ENCODE results near the gene COL10A1.

Gene COL10A1

DNA sequence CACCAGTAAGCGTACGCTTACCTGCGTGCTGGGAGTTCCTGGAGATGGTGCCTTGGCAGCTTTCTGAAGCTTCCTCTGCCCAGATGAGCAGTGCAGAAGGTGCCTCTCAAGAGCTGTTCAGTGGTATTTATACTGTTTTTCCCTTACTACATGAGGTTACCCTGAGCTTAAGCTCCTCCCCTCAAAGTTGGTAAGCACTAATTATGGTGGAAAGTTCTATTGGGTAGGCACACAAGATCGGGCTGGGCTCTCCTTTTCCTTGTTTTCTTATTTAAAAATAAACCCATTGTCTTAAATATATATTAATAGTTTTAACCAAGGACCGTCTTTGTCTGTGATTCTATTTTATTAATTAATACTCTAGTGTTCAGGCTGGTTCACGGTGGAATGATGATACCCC is at the start of gene COL10A1:
Gene COL10A1 (minus strand): TSS at position 101 of the 400 bp plus-strand sequence. CDS start 640 bp downstream, outside the sequence.
- DNase-seq (ENCODE audit: low read depth in 3 of 3): no peak

DNA sequence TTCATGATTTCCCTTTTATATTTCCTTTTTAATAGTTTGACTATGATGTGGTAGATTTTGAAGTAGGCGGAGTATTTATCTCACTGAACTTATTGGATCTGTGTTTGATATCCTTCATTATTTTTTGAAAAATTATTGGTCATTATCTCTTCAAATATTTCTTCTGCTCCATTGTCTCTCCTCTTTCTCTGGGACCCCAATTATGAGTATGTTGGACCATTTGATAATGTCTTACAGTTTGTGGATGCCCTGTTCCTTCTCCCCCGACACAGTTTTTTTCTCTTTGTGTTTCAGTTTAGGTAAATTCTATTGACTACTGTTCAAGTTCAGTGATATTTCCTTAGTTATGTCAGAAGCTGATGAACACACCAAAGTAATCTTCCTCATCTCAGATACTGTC is 49.4 kb upstream of the COL10A1 start:
- no peak for DNase-seq (ENCODE audit: low read depth in 3 of 3)

DNA sequence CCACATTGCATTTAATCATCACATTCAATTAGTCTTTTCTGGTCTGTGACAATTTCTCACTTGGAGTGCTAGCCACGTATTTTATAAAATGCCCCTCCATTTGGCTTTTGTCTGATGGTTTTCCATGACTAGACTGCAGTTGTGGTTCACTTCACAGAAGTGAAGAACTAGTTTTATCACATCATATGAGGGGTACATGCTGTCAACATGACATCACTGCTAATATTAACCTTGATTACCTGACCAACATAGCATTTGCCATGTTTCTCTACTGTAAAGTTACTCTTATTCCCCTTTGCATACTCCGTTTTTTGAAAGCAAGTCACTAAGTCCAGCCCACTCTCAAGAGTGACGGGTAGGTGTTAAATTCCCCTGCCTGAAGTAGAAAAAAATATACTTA is 48.0 kb upstream of the COL10A1 start:
- no peak for DNase-seq (ENCODE audit: low read depth in 3 of 3)

DNA sequence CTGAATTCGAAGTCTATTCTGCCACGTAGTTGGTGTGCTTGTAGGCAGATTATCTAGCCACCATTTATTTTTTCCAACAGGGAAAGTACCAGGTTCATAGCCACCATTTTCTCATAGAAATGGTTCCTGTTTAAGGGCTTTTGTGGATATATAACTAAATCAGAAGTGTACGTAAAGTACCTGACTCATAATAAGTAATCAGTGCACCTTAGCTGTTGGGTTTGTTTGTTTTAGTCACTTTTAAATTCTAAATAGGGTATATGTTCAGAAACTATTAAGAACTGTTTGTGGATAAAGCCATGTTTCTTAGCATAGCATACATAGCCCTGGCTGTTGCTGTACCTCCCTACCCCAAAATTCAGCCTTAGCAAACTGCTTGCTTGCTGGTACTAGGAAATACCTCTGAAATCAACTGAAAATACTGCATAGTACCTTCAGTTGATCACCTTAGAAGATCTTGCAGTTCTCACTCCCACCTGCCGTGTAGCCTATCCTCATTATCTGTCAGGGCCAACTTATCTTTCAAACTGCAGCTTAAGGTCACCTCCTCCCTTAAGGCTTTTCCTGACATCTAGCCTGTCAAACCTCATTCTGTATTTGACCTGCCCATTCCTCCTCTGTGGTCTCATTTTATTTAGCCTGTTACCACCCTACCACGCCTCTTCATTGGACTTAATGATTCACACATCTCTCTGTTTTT is 44.6 kb upstream of the COL10A1 start:
- no peak for DNase-seq (ENCODE audit: low read depth in 3 of 3)

DNA sequence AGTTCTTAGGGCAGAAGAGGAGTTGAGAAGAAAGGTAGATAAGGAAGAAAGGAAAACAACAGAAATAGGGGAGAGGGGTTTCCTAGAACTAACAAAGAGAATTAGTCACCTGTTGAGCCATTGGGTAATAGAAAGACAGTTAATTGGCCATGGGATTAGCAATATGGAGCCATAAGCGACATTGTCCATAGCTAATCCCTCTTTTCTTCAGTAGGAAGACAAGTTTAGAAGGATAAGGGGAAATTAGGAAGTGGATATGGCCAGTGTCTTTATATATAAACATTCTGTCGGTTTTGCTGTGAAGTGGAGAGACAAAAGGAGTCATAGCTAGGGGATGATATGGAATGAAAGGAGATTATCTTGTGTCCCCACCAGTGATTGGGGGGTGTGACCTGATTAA is 43.9 kb upstream of the COL10A1 start:
- DNase-seq (ENCODE audit: low read depth in 3 of 3): no peak

DNA sequence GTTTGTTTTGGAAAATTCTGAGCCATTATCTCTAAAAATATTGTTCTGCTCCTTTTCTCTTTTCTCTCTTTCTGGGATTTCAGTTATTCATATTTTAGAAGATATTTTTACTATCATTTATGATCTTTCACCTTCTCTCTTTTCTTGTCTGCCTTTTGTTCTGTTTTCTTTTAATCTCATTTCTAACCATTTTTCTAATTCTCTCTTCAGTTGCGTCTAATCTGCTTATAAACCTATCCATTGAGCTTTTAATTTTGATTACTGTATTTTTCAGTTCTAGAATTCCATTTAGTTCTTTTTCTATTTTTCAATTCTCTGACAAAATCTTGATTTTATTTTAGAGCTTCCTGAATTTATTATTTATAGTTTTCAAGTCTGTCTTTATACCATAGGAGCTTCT is 42.2 kb upstream of the COL10A1 start:
- DNase-seq (ENCODE audit: low read depth in 3 of 3): no peak

DNA sequence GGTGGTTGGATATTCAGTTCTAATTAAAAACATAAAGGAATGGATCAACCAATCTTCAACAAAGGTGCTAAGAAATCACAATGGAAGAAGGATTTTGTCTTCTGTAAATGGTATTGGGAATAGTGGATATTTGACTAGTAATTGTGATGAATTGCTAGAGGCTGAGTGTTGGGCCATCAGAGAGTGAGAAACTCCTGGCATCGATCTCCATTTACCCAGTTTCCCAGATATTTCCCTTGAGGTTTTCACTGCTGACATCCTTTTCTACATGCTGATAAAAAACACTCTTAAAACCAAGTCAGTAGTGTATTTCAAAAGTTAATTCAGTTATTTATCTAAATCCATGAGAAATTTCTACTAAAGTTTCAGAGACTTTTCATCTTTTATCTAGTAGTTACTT is 40.4 kb upstream of the COL10A1 start:
- DNase-seq (ENCODE audit: low read depth in 3 of 3): no peak

DNA sequence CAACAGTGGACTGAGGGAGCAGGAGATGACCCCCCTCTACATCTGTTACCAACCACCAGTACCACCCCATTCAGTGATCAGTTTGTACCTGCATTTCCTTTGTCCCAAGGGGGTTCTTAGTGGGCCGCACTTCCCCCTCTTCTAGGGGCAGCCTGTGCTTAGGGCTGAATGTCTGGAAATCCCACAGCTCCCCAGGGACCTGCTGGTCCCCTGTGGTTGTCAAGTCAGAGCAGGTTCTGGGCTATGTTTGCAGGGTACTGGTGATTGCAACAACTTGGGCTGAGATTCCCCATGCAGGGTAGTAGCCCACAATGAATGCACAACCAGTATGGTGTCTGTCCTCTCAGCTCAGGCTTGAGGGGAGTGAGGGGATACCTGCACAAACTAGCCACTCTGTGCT is 39.7 kb upstream of the COL10A1 start:
- no peak for DNase-seq (ENCODE audit: low read depth in 3 of 3)

DNA sequence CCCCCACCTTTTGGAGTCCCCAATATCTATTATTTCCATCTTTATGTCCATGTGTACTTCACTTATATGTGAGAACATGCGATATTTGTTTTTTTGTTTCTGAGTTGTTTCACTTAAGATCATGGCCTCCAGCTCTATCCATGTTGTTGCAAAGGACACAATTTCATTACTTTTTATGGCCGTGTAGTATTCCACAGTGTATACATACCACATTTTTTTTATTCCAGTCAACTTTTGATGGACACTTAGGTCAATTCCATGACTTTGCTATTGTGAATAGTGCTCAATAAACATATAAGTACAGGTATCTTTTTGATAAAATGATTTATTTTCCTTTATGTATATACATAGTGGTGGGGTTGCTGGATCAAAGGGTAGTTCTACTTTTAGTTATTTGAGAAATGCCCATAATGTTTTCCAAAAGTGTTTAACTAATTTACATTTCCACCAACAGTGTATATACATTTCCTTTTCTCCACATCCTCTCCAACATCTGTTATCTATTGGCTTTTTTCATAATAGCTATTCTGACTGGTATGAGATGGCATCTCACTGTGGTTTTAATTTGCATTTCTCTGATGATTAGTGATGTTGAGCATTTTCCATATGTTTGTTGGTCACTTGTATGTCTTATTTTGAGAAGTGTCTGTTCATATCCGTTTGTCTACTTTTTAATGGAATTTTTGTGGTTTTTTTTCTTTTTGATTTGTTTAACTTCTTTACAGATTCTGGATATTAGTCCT is 34.0 kb upstream of the COL10A1 start:
- no peak for DNase-seq (ENCODE audit: low read depth in 3 of 3)

DNA sequence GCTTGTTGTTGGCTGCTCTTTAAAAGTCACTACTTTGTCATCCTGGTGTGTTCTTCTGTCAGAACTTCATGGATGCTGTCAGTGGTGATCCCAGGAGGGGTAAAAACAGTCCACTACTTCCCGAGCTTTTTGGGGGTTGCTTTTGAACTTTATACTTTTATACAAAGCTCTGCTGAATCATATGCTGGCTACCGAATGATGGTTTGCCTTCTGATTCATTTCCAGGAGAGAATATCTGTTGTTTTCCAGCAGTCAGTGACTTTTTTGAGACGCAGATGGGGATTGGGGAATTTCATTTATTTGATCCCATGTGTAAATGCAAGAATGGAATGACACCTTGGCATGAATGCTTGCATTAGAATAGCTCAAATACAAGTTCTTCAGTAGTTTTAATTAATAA is 32.7 kb upstream of the COL10A1 start:
- DNase-seq (ENCODE audit: low read depth in 3 of 3): no peak

DNA sequence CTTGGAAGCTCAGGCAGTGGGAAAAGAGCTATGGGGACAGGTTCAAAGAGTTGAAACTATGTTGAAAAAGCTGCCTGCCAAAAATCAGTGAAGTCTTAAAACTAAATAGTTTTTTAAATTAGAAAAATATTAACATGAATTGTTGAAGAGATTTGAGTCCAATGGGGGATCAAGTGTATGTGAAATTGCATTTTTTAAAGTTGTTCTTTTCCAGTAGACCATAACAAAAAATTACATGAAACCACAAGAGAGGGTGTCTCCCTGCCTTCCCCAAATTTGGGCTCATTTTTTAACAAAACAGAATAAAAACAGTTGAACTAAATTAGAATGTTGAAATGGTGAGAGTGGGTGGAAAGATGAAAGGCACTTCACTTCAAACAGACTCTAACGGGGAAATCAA is 31.5 kb upstream of the COL10A1 start:
- no peak for DNase-seq (ENCODE audit: low read depth in 3 of 3)

DNA sequence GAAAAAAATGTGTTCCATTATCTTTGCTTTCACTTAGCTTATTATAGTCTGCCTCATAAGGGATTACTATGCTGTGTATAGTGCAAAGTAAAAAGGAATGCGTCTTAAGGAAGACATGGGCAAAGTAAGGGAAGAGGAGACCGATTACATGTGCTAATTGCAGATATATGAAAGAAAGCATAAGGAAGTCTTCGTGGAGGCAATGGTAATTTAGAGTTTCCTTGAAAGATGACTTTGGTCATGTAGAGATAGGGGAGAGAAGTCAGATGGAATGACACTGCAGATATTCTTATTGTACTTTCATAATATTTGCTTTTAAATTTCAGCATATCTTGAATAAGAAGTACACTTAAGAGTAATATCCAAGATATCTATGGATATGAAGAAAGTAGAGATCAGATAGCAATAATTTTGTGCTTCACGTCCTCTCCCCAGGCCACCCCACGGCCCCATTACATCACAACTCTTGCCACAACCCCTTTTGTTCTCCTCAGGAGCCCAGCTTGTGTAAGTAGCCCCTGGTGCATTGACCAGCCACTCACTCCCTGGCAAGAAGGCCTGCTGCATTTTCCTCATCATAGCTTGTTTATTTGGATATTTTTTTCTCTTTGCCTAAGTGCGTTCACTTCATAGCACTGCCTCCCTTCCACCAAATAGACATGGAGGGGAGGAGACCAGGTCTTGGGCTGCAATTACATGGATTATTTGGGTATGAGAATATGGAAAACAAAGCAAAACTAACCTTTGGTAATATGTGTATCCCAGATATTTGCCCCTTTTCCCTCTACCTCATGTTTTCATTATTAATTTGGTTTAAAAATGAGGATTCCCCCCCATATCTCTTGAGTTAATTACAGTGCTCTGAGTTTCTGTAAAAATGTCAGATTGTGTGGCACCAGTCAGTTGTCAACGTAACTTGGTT is 30.7 kb upstream of the COL10A1 start:
- DNase-seq (ENCODE audit: low read depth in 3 of 3): no peak

DNA sequence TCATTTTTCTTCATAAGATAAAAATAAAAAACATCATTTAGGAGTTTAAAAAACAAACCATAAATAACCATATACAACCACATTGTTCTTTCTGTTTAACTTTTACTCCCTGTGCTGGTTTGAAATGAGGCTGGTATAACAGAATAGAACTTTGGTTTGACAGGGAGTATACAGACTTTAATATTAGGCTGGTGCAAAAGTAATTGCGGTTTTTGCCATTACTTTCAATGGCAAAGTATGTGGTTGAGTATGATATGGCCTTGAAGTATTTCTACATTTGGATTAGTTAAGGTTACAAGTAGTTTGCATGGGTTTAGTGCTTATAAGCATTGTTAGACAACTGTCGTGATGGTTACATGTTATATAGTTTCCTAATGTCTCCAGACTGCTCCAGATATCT is 29.0 kb upstream of the COL10A1 start:
- DNase-seq (ENCODE audit: low read depth in 3 of 3): no peak

DNA sequence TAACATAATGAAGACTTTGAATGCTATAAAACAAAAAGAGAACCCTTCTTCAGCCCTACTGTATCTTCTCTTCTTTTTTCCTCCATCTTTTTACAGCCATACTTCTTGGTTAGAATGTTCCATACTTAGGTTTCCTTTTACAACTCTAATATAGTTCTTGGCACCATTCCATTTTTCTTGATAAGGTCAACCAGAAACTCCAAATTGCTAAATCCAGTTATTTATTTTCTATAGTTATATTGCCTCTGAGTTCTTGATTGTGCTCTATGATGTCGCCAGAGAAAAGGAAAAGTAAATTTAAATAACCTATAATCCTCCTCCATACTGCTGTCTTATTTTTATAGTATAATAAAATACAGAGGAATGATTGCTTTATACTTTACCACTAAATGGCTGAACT is 26.7 kb upstream of the COL10A1 start:
- no peak for DNase-seq (ENCODE audit: low read depth in 3 of 3)

DNA sequence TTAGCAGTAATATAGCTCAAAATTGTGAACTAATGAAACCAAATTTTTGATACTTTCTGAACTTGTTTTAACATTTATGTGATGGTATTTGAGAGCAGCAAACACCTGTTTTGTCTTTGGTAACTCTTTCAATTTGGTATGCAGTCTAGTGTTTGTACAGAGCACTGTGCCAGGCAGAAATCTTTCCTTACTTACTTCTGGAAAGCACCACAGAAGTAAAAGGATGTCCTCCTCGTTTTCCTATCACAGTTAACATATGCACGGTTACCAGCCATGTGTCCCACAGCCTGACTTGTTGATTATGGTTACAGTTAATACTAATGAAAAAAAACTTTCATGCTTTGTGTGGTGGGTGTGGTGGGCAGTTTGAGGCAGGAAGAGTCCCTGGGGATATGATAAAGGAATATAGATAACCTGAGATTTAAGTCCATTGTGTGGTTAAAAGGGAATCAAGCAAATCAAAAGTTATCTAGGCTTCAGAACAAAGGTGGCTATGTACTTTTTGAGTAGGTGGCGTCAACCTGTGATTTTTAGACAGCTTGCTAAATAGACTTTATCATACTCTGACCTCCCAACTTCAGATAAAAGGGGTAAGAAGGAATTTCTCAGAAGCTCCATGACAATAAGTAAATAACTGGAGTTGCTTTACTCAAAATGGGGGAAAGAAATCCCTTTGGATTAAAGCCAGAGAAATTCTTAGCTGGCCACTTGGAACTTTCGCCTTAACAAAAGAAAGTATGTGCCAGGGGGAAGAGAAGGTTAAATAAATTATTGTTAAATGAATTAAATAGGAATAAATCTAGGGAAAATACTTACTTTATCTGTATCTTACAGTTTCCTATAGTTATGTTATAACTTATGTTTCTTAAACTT is 20.1 kb upstream of the COL10A1 start:
- DNase-seq (ENCODE audit: low read depth in 3 of 3): no peak

DNA sequence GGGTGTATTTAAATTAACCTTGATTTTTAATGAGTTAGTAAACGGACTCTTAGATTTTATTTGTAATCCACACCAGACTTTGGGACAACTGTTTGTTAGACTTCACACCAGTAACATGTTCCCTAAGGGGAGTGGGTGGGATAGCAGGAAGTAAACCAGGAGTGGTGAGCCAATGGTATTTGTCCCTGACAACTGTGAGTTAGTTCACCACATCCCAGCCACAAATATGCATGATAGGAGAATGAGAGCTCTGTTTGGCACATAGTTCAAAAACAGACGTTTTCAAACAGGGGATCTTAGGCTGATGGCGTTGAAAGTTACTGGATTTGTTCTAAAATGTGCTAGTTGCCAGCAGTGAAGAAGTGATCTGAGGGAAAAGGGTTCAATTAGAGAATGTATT is 18.7 kb upstream of the COL10A1 start:
- DNase-seq (ENCODE audit: low read depth in 3 of 3): no peak

DNA sequence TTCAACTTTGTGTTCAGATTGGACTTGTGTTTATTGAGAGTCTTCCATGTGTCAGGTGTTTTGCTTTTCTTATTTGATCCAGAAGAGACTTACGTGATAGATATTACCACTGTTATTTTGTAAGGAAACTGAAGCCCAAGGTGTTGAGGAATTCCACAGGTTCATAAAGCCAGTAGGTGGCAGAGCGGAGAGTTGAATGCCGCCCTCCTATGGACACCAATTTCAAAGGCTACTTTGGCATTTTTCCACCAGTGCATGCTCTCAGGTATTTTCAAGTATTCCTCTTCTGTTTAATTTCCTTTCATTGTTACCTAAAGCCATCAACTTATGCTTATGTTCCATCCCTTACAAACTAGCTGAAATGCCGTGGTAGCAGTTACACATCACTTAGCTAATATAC is 14.0 kb upstream of the COL10A1 start:
- DNase-seq (ENCODE audit: low read depth in 3 of 3): no peak

DNA sequence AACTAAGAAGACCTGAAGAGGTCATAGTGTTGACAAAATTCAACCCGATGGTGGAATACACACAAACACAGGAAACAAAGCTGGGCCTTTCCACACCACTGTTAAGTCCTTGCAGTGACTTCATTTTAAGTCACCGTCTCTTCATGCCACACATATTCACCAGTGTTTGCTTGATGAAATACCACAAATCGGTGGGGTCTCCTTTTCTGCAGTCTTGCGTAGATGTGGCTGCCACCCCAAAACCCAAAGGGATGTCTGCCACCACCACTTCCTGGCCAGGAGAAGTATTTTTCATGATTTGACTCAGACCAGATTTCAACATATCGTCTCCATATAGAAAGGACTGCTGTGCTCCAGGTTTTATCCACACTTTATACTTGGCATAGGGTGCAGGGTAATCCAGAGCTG is 11.0 kb upstream of the COL10A1 start:
- no peak for DNase-seq (ENCODE audit: low read depth in 3 of 3)

DNA sequence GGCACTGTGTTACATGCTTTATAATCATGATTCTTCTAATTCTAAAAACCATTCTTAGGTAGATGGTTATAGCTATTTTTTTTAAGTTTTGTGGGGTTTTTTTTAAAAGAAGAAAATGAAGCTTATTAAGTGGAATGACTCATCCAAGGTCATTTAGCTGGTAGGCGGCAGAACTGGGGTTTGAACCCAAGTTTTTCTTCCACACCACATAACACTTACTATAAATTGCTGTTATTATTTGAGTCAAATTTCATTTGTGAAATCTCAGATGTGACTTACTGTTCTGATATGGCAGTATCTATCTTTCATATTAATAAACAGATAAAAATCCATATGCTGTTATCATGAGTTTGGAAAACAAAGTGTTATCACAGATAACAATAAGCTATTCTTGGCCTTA is 10.4 kb upstream of the COL10A1 start:
- DNase-seq (ENCODE audit: low read depth in 3 of 3): no peak

DNA sequence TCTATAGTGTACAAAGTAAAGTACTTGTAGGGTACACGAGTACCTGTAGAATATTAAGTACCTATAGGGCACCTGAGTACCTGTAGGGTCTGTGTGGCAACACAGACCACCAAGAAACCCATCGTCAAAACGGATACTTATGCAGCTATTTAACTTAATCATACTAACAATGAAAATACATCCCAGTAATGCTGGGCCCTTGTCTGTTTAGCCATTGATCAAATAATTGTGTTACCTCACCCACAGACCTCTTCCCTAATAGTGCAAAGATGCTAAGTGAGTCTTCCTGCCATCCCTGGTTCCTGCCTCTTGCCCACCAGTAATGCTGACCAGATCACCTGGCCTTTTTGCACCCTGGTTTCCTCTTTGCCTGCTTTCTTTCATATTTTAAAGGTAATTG is 7.5 kb upstream of the COL10A1 start:
- DNase-seq (ENCODE audit: low read depth in 3 of 3): no peak

DNA sequence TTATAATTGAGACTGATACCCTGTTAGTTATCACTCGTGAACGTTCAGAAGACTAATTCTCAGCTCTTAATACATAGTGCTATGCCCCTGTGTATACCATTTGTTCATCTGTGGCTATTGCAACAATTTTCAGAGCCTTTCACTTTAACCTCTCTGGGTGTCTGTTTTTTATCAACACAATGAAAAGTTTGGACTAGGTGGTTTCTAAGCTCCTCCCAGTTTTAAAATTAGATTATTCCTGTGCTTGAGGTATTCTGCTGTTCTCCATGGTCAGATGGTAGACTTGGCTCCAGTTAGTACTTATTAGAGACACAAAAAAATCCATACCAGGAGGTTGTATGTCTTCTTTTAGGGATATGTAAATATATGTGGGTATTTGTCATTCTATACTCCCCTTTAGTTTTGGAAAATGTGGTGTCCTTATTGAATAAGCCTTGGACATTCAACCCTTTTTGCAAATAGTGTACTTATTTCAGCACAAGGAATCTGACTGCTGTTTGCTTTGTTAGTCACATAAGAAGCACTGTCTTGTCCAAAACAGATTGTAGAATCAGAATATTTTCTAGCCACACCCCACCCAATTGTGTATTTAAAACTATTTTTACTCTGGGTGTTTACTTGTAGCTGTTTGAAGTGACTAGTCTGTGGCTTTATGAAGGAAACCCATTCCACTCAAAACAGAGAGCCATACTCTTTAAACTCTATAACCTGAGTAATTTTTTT is 2.0 kb upstream of the COL10A1 start:
- no peak for DNase-seq (ENCODE audit: low read depth in 3 of 3)
